Measurements from ENCODE around the gene RERG.

The RERG gene

DNA sequence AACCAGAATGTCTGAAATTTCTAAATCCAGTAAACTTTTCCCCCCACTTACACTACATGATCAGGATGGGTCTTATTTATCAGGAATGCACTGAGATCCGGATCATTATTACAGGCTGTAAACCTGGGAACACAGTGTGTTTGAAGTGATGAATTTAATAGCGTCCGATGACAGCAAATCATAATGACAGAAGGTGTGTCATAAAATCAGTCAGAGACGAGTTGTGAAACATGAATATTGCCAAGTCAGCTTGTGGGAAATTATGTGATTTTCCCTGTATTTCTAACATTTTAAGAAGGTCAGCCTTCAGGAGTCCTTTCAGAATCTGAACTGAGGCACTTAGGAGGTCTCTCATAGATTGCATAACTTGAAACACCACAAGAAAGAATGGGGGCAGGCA, 36.7 kb downstream of the RERG start:
- Histone ChIP-seq H3K4me1 (ENCODE audit: control insufficient read depth, insufficient read depth, low read length) (no peaks in the 10 kb centered on the region), H3K4me3 (ENCODE audit: low read depth, low read length) (no peak overlapping the region), H3K27ac (ENCODE audit: extremely low read depth, low read depth, low read length) (no peak overlapping the region), H3K36me3 (ENCODE audit: control insufficient read depth in 2 of 2, insufficient read depth in 1 of 2, low read length in 2 of 2) (no peaks in the 10 kb centered on the region), H3K9me3 (ENCODE audit: control insufficient read depth, insufficient read depth, low read depth, low read length) (no peaks in the 10 kb centered on the region)
- TF ChIP-seq ZNF175 (tag by site-specific recombination; IDR thresholded peaks at IDR 0.05) (no peak), ZNF529 (tag by site-specific recombination; IDR thresholded peaks at IDR 0.05; ENCODE audit: insufficient replicate concordance) (no peak), TCF7L2 (IDR thresholded peaks at IDR 0.05; ENCODE audit: borderline replicate concordance, low read depth, low read length) (no peak), ZNF24 (tag by site-specific recombination; IDR thresholded peaks at IDR 0.05) (no peak), ZNF501 (tag by site-specific recombination; IDR thresholded peaks at IDR 0.05) (no peak), ZNF560 (tag by site-specific recombination; IDR thresholded peaks at IDR 0.05; ENCODE audit: borderline replicate concordance) (no peak), IKZF3 (tag by site-specific recombination; IDR thresholded peaks at IDR 0.05) (no peak), ZNF626 (tag by site-specific recombination; IDR thresholded peaks at IDR 0.05) (no peak)
- TF ChIP-seq, protein P1, sequence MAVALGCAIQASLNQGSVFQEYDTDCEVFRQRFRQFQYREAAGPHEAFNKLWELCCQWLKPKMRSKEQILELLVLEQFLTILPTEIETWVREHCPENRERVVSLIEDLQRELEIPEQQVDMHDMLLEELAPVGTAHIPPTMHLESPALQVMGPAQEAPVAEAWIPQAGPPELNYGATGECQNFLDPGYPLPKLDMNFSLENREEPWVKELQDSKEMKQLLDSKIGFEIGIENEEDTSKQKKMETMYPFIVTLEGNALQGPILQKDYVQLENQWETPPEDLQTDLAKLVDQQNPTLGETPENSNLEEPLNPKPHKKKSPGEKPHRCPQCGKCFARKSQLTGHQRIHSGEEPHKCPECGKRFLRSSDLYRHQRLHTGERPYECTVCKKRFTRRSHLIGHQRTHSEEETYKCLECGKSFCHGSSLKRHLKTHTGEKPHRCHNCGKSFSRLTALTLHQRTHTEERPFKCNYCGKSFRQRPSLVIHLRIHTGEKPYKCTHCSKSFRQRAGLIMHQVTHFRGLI (tag by site-specific recombination; IDR thresholded peaks at IDR 0.05) = no peak
- ChIA-PET POLR2A (no interaction called here), CTCF (interaction anchor here (0.6 kb wide), 1 partner anchor 841 kb away, joined by 3 read pairs; no protein-coding TSS in a partner anchor)

DNA sequence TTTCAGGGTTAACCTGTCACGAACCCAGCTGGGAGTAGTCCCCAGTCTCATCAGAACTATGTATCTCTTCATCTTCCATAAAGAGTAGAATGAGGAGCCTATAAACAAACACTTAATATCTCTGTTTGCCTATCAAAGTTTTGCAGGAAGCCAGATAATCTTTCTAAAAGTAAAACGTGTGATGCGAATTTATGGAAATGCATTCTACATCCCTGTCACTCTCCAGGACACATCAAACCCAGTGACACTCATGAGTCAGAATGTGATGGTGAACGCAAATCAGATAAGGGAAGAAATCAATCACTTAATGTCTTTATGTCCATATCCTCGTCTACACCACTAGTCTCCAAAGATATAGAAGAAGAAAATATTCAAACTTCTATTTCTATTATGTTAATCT, 37.4 kb downstream of the RERG start:
- no peak overlapping the region for H3K27ac ChIP-seq (ENCODE audit: extremely low read depth, low read depth, low read length)
- H3K9me3 ChIP-seq (ENCODE audit: control insufficient read depth, insufficient read depth, low read depth, low read length) = no peaks in the 10 kb centered on the region
- CTCF ChIA-PET = interaction anchor here (1.0 to 1.8 kb wide), 2 partner anchors 33 to 37 kb away, joined by 3 to 11 read pairs; partner anchors contain the start of gene RERG
- no peak overlapping the region for H3K4me3 ChIP-seq (ENCODE audit: low read depth, low read length)
- H3K4me1 ChIP-seq (ENCODE audit: control insufficient read depth, insufficient read depth, low read length) = no peaks in the 10 kb centered on the region
- H3K36me3 ChIP-seq (ENCODE audit: control insufficient read depth in 2 of 2, insufficient read depth in 1 of 2, low read length in 2 of 2) = no peaks in the 10 kb centered on the region
- POLR2A ChIA-PET = no interaction called here
- TF ChIP-seq ZNF747 (tag by site-specific recombination; IDR thresholded peaks at IDR 0.05) (no peak), ZNF239 (tag by site-specific recombination; IDR thresholded peaks at IDR 0.05) (no peak), ZNF138 (tag by site-specific recombination; IDR thresholded peaks at IDR 0.05; ENCODE audit: borderline replicate concordance) (no peak), ZNF223 (tag by site-specific recombination; IDR thresholded peaks at IDR 0.05) (no peak), SP7 (tag by site-specific recombination; IDR thresholded peaks at IDR 0.05) (no peak), ZNF2 (tag by site-specific recombination; IDR thresholded peaks at IDR 0.05) (no peak), SCRT2 (tag by site-specific recombination; IDR thresholded peaks at IDR 0.05) (no peak), GFI1B (tag by site-specific recombination; IDR thresholded peaks at IDR 0.05) (no peak), REPIN1 (tag by site-specific recombination; IDR thresholded peaks at IDR 0.05; ENCODE audit: low read depth) (no peak)
- TF ChIP-seq, protein P2, sequence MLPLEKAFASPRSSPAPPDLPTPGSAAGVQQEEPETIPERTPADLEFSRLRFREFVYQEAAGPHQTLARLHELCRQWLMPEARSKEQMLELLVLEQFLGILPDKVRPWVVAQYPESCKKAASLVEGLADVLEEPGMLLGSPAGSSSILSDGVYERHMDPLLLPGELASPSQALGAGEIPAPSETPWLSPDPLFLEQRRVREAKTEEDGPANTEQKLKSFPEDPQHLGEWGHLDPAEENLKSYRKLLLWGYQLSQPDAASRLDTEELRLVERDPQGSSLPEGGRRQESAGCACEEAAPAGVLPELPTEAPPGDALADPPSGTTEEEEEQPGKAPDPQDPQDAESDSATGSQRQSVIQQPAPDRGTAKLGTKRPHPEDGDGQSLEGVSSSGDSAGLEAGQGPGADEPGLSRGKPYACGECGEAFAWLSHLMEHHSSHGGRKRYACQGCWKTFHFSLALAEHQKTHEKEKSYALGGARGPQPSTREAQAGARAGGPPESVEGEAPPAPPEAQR (tag by site-specific recombination; IDR thresholded peaks at IDR 0.05) = no peak

DNA sequence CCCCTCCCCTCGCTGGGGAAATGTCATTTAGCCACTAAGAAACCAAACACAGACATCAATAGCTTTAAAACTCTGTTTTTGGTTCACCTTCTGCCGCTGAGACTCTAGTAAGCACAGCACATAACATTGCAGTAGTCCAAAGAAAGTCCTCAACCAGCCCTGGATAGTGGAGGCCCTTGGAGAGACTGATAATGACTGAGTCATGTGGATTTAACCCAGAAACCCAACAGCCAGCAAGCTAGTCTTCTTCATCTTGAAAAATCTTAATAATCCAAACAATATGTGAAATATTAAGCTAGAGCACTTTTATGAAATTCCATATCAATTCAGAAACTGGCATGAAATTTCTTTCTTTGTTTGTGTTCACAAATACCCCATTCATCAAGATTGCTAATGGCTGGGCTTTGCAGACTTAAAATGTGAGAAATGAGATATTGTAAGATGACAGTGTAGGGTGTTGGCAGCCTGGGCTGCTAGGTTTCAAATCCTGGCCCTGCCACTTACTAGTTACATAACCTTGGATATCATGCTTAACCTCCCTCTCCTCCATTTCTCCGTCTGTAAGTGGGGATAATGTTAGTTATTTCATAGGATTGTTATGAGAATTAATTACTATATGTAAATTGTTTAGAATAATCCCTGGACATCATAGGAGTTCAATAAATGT, 40.1 kb downstream of the RERG start:
- ChIA-PET CTCF (interaction anchor here (0.6 to 1.5 kb wide), 5 partner anchors 10 to 128 kb away, joined by 3 to 6 read pairs (median 3); partner anchors contain the start of gene RERG), POLR2A (no interaction called here)
- H3K4me3 ChIP-seq (ENCODE audit: low read depth, low read length) = no peak overlapping the region
- no peaks in the 10 kb centered on the region for H3K36me3 ChIP-seq (ENCODE audit: control insufficient read depth in 2 of 2, insufficient read depth in 1 of 2, low read length in 2 of 2)
- 0 out of 2 replicates have a peak, but pooled peaks cover 2% of the 10 kb centered on the region for H3K4me1 ChIP-seq (ENCODE audit: control insufficient read depth, insufficient read depth, low read length)
- no peak overlapping the region for H3K27ac ChIP-seq (ENCODE audit: extremely low read depth, low read depth, low read length)
- no peaks in the 10 kb centered on the region for H3K9me3 ChIP-seq (ENCODE audit: control insufficient read depth, insufficient read depth, low read depth, low read length)
- TF ChIP-seq ZSCAN23 (tag by site-specific recombination; IDR thresholded peaks at IDR 0.05) (no peak), KLF9 (tag by site-specific recombination; IDR thresholded peaks at IDR 0.05; ENCODE audit: low read depth) (no peak), ZNF510 (tag by site-specific recombination; IDR thresholded peaks at IDR 0.05; ENCODE audit: insufficient replicate concordance) (no peak), ZNF274 (IDR thresholded peaks at IDR 0.05; ENCODE audit: low read length) (no peak), ZNF274 (tag by site-specific recombination; IDR thresholded peaks at IDR 0.05; ENCODE audit: borderline replicate concordance) (no peak), SETDB1 (IDR thresholded peaks at IDR 0.05; ENCODE audit: insufficient read length, low read length) (no peak), HOXD13 (CRISPR knock-in tag; IDR thresholded peaks at IDR 0.05; ENCODE audit: borderline replicate concordance) (no peak), ZNF529 (tag by site-specific recombination; IDR thresholded peaks at IDR 0.05; ENCODE audit: insufficient replicate concordance) (no peak), ZNF423 (tag by site-specific recombination; IDR thresholded peaks at IDR 0.05) (no peak), ZNF366 (tag by site-specific recombination; conservative IDR thresholded peaks at IDR 0.05) (no peak), ZNF596 (tag by site-specific recombination; IDR thresholded peaks at IDR 0.05) (no peak), GLI4 (tag by site-specific recombination; IDR thresholded peaks at IDR 0.05) (no peak)

All from HEK293 (cell line).